Erythroblast (primary cell): Measurements from ENCODE around the gene RAB18.
"Not testable (repeated sequence)": the region's sequence is repeated elsewhere in the genome, so short reads cannot be mapped to it uniquely, and the experiment has no call there.

Source experiments
- DNase-seq, 2 experiments: peaks; one replicate each; lab custom pipeline; 2025; lab: John Stamatoyannopoulos, UW
- GATA1 ChIP-seq: IDR thresholded peaks from 2 replicates; pipeline ENCODE4 v1.6.1; 2011; ENCODE audit warnings: low read depth, mild to moderate bottlenecking, control low read depth, low read length, moderate library complexity
- POLR2A ChIP-seq: IDR thresholded peaks from 2 replicates; pipeline ENCODE4 v1.6.1; 2011; ENCODE audit warnings: mild to moderate bottlenecking, low read length

Gene RAB18

DNA sequence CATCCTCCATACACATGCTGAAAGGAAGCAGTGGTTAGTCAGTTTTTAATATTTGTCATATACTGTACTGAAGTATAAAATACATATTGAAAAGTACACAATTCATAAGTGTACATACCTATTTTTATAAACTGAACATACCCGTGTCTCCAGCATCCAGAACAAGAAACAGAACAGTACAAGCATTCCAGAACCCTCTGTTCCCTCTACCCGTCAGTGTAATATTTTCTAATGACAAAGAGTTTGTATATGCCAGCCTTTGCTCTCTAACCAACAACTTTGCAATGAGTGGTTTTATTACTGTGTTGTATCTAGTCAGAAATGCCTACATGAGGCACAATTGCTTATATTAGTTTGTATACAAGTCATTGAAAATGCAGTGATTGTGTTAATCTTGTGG, 18.7 kb upstream of the RAB18 start:
- no peak for TF ChIP-seq POLR2A
- no peak for TF ChIP-seq GATA1
- no peak for DNase-seq

DNA sequence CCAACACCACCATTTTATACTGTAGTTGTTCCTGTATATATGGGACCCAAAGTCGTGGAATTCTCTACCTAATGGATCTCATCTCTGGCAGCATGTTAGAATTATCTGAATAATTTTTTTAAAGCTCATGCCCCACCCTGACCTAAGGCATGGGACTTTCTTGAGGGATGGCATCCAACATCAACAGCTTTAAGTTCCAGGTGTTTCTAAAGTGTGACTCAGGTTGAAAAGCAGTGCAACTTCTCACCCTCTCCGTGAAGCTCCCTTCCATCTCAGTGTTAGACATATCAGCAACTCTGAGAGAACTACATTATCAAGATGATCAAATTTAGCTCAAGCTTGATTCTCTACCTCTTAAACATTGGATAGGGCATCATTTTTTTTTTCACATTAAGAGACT, 18.1 kb upstream of the RAB18 start:
- no peak for TF ChIP-seq POLR2A
- no peak for TF ChIP-seq GATA1
- DNase-seq: no peak

DNA sequence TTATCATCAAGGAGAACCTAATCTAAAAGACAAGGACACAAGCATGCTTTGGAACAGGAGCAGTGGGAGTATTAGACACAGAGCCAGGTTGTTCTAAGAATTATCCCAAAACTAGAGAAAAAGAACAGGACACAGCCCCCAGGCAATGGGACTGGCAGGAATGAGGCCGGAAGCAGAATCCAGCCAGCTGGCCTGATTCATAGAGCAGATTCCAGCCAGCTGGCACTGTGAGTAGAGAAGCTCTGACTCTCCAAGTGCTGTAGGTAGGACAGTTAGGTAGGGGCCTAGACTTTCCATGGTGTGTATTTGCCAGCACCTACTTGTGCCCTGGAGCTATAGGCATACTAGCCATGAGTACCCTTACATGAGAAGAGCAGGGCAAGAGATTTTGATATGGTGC, 13.3 kb upstream of the RAB18 start:
- no peak for DNase-seq
- TF ChIP-seq POLR2A (no peak), GATA1 (no peak)

DNA sequence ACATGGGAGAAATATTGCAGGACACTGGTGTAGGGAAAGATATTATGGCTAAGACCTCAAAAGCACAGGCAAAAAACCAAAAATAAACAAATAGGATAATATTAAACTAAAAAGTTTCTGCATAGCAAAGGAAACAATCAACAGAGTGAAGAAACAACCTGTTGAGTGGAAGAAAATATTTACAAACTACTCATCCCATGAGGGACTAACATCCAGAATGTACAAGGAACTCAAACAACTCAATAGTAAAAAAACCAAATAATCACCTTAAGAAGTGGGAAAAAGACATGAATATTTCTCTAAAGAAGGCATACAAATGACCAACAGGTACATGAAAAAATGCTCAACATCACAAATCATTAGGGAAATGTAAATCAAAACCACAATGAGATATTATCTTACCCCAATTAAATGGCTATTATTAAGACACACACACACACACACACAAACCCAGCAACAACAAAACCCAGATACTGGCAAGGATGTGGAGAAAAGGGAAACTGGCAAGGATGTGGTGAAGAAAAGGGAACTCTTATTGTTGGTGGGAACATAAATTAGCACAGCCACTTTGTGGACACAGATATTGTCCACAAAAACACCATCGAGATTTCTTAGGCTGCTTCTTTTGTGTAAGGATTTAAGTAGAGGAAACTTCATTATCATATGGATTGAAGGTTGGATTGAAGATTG, 9.8 kb upstream of the RAB18 start:
- no peak for TF ChIP-seq GATA1
- no peak for TF ChIP-seq POLR2A
- no peak for DNase-seq

DNA sequence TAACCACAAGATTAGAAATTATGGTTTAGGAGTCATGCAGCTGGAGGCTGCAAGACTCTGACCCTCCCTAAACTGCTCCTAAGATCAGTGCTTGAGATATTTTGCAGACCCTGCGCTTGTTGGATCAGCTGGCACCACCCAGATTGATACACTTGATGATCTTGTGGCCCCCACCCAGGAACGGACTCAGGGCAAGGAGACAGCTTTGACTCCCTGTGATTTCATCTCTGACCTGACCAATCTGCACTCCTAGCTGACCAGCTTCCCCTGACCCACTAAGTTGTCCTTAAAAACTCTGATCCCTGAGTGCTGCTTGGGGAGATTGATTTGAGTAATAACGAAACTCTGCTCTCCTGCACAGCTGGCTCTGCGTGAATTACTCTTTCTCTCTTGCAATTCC, 8.0 kb upstream of the RAB18 start:
- TF ChIP-seq GATA1 (no peak), POLR2A (no peak)
- DNase-seq: no peak

DNA sequence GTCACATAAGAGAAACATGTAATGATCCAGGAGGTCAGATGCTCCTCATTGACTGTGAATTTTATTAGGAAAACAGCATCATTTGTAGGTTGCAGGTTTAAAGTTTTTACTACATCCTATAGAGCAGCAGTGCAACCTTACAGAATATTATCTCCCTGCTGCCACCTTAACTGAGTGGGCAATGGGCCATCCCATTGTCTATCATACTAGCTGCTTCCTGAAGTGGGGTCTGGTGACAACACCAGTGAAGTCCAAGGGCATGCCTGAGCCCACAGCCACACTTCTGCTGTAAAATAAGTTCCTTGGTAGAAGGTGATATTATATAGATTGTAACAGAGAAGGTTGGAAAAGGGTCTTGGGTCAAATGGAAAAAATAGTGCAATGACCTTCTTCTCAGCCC, 4.0 kb upstream of the RAB18 start:
- TF ChIP-seq POLR2A (no peak), GATA1 (no peak)
- peak in 1 of 2 experiments; percentile 29 for DNase-seq

DNA sequence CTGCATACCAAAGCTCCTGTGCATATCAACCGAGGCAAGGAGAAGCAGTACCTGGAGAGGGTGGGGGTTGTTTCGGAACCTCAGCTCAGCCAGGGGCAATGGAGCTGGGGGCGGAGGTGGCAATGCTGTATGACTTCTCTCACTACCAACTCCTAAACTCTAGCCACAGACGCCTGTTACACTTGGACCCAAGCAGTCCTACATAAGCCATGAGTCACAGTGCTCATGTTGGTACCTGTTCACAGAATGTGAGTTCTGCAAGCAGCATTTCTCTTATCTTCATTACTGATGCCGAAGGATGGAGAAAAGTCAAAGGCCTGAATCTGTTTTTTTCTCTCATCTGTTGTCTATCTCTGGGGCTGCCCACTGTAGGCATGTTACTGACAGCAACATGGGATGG, 3.2 kb upstream of the RAB18 start:
- no peak for DNase-seq

DNA sequence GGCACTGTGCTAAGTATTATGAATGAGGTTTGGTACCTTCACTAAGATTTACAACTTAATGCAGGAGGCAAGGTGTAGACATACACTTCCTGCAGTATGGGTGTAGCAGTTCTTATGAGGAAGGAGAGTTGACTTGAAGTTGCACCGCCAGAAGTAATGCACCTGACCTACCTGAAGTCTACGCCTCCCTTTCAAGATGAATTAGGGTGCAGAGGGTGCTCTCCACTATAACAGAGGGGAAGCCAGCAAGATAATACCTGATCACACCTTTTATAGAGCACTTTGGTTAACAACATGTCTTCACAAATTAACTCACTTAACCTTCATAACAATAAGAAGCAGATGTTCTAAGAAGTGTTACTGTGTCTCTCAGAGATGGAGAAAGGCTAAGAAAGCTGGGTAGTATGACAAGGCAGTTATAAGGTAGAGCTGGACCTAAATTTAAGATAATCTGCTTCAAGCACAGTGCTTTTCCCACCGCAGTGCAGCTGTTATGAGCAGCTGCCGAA, 552 bp upstream of the RAB18 start:
- TF ChIP-seq GATA1 (no peak), POLR2A (no peak)
- no peak for DNase-seq

More for the DNA sequence above, 3.2 kb upstream of the RAB18 start:
- TF ChIP-seq POLR2A (no peak), GATA1 (no peak)

DNA sequence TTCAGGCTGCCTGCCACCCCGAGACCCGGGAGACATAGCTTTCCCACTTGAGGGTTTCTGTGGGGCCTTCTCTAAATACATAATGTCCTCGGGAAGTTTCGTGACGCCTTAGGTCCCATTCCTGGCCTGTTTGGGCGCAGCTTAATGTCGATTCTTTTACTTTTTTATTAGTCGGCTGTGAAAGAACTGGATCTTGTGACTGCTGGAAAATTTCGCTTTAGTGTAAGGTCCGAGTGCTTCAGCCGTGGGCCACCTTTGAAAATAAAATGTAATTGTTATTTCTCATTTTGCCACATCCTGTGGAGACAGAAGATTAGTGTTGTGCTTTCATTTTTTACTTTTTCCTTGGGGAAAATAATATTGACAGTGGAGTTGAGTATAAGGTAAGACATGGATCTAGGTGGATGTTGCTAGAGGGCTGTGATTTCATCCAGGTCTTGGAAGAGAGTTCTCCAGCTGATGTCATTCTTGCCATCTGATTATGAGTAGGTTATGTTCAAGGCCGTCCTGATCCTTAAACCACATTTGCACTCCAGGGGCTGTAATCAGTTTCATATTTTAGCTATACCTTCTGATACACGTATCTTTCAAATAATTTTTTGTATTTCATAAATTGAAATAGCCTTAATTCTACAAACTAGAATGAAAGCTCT, 830 bp downstream of the RAB18 start:
- TF ChIP-seq POLR2A: no peak
- no peak for TF ChIP-seq GATA1
- peak; percentile 33 to 65 for DNase-seq

DNA sequence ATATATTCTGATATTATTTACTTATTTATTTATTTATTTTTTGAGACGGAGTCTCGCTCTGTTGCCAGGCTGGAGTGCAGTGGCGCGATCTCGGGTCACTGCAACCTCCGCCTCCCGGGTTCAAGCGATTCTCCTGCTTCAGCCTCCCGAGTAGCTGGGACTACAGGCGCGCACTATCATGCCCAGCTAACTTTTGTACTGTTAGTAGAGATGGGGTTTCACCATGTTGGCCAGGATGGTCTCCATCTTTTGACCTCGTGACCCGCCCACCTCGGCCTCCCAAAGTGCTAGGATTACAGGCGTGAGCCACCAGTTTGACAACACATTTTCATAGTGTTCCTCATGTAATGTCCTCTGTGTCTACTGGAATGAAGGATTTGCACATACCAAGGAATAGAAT, 1.4 kb downstream of the RAB18 start:
- not testable (repeated sequence) for DNase-seq

DNA sequence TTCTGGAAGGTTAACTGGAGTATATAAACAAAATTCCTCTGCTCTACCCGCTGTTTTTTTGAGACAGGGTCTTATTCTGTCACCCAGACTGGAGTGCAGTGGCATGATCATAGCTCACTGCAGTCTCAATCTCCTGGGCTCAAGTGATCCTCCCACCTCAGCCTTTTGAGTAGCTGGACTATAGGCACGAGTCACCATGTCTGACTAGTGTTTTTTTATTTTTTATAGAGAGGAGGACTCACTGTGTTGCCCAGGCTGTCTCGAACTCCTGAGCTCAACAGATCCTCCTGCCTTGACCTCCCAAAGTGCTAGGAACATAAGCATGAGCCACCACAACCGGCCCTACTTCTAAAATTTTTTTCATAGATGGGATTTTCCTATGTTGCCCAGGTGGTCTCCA, 2.2 kb downstream of the RAB18 start:
- peak; percentile 10 to 26 for DNase-seq
- TF ChIP-seq GATA1: no peak
- TF ChIP-seq POLR2A: no peak

DNA sequence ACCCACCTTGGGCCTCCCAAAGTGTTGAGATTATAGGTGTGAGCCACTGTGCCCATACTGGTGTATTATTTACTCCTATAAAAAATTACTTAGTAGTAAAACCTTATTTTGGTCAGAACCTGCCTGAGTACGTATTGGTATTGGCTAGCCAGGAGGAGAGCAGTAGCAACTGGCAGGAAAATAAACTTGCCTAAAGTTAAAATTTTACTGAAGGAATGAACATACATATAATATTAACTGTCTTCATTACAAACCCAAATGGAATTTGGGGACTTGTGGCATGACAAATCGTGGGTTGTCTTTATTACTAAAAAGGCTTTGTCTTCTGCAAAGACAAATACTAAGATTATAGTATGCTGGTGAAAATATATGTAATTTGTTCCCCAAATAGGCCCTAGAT, 8.4 kb downstream of the RAB18 start:
- no peak for DNase-seq
- TF ChIP-seq POLR2A (no peak), GATA1 (no peak)

DNA sequence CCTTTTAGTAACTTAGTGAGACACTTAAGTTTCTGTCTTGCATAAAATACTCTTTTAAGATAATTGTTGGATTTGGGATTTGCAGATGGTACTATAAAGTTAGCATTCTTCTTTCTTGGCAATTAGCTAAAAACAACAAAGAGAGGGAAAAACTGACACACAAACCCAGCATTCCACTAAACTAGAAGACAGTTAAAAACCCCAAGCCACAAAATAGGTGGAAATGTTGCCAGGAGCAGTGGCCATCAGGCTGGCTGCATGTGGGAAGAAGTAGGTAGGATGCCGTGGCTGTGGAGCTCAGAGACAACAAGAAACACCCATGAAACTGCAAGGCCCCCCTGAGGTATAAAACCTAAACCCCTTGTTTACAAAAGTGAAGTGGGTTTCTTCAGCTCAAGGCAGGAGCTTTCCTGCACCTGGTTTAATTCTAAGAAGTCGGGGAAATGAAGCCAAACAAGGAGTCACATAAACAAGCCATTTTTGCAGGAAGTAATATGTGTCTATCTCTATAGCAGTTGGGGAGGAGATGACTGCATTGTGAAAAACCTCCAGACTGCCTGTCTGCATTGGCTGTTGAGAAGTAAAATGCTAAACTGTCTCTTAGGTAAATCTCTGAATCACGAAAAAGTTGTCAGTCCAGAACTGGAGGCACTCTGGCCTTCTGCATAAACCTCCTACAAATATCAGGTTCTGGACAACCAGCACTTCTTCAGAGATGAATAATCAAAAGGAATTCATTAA, 9.5 kb downstream of the RAB18 start:
- TF ChIP-seq GATA1: no peak
- no peak for DNase-seq

DNA sequence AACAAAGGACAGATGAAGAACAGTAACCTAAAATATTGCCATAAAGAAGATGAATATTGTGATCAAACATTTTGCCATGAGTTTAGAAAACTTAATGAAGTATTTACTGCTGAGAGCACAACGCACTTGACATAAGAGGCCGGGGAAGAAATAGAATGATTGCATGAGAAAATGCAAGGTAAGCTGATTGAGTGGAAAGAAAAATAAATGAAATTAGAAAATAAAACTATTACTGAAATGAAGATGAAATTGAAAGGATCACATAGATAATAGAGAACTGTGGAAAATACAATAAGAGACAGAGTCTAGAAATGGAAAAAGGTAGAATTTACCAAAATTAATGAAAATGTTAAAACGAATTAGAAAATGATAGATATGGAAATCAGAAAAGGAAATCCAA, 10.1 kb downstream of the RAB18 start:
- no peak for DNase-seq

More for the DNA sequence above, 10.1 kb downstream of the RAB18 start:
- TF ChIP-seq GATA1: no peak
- no peak for TF ChIP-seq POLR2A
